H1 (cell line): Measurements from ENCODE around the gene DKC1. TPM values are rescaled to one million over a fixed set of nuclear protein-coding genes. Genes with fewer than 3 reads are reported as not detected.

Source experiments
- ATF2 ChIP-seq: IDR thresholded peaks from 2 replicates; pipeline ENCODE4 v1.6.1; 2012; ENCODE audit warnings: low read length, inconsistent platforms
- BRCA1 ChIP-seq: IDR thresholded peaks from 2 replicates; pipeline ENCODE4 v1.6.1; 2012; ENCODE audit warnings: low read depth, low read length, improper control_type of control experiment
- CHD7 ChIP-seq: fragments of 300-600 bp; sonication (generic); IDR thresholded peaks from 2 replicates; pipeline ENCODE4 v1.7.1; 2012; ENCODE audit warnings: low read length, moderate library complexity, mild to moderate bottlenecking, inconsistent platforms; ENCODE audit not compliant: insufficient replicate concordance
- GABPA ChIP-seq: IDR thresholded peaks from 2 replicates; pipeline ENCODE4 v1.6.1; 2011; ENCODE audit warnings: mild to moderate bottlenecking, low read length, moderate library complexity, borderline replicate concordance; ENCODE audit not compliant: insufficient read depth
- JUN ChIP-seq: IDR thresholded peaks from 2 replicates; pipeline ENCODE4 v1.6.1; 2011; ENCODE audit warnings: low read depth, mild to moderate bottlenecking, improper control_type of control experiment, low read length
- MAFK ChIP-seq: IDR thresholded peaks from 2 replicates; pipeline ENCODE4 v1.6.1; 2012; ENCODE audit warnings: low read depth, mild to moderate bottlenecking, improper control_type of control experiment, low read length
- NANOG ChIP-seq: IDR thresholded peaks from 2 replicates; pipeline ENCODE4 v1.6.1; 2011; ENCODE audit warnings: low read length, low read depth, mild to moderate bottlenecking, inconsistent platforms; ENCODE audit not compliant: insufficient read depth, poor library complexity, severe bottlenecking
- TEAD4 ChIP-seq: IDR thresholded peaks from 2 replicates; pipeline ENCODE4 v1.6.1; 2012; ENCODE audit warnings: low read depth, low read length, inconsistent platforms, mixed read lengths
- polyA plus RNA-seq, 7 experiments: library from polyadenylated mRNA; depleted of rRNA in 3 of 7; stranded (reverse) in 5 of 7; unstranded in 2 of 7; fragments of >200 nt in 5 of 7; fragments of 200-250 nt in 2 of 7; gene quantifications; 1 replicate in 5 of 7; 2 replicates in 1 of 7; 4 replicates in 1 of 7; pipeline versions ENCODE4 v1.2.1 to v1.2.3, GENCODE V29; 2011 to 2013; ENCODE audit warnings: missing spikeins in 2 of 7, mixed read lengths in 2 of 7
- total RNA-seq: library from RNA; stranded (reverse); fragmentation: NEBNext Ultra II Directional; extraction: Animal tissue kit (Norgen Biotek cat#: 25700); gene quantifications from 2 replicates; pipeline ENCODE4 v1.2.1, GENCODE V29; 2021

The DKC1 gene
- total and polyA plus RNA-seq, 2 of the 8 experiments (the other 6 are each of a cell fraction or from before 2014, with no cell fraction given), result 65.6 to 143 TPM

GRCh38 chrX:154806837-154807501 lies 44.3 kb downstream of the DKC1 start (continued):
- TF ChIP-seq CHD7, result no peak
- TF ChIP-seq TEAD4, result no peak
- no peak for TF ChIP-seq GABPA
- no peak for TF ChIP-seq NANOG
- TF ChIP-seq JUN, result no peak
- no peak for TF ChIP-seq MAFK
- TF ChIP-seq ATF2, result no peak
- TF ChIP-seq BRCA1, result no peak
